ENCODE data around the gene GSK3B.

DNA sequence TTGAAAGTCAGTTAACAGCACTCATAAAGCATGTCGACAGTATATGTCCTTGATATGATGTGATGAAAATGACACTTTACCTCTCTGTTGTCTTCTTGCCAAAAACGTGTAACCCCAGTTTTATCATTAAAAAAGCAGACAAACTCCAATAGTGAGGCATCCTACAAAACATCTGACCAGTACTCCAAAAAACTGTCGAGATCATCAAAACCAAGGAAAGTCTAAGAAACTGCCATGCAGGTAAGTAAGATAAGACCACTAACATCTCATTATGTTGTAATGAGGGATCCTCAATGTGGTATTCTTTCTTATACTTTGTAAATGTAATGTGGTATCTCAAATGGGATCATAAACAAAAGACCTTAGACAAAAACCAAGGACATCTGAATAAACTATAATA, 160.0 kb downstream of the GSK3B start:
- TF ChIP-seq, protein P1, sequence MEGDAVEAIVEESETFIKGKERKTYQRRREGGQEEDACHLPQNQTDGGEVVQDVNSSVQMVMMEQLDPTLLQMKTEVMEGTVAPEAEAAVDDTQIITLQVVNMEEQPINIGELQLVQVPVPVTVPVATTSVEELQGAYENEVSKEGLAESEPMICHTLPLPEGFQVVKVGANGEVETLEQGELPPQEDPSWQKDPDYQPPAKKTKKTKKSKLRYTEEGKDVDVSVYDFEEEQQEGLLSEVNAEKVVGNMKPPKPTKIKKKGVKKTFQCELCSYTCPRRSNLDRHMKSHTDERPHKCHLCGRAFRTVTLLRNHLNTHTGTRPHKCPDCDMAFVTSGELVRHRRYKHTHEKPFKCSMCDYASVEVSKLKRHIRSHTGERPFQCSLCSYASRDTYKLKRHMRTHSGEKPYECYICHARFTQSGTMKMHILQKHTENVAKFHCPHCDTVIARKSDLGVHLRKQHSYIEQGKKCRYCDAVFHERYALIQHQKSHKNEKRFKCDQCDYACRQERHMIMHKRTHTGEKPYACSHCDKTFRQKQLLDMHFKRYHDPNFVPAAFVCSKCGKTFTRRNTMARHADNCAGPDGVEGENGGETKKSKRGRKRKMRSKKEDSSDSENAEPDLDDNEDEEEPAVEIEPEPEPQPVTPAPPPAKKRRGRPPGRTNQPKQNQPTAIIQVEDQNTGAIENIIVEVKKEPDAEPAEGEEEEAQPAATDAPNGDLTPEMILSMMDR (IDR thresholded peaks at IDR 0.05), result no peak
- no peak for TF ChIP-seq POLR2A (IDR thresholded peaks at IDR 0.05)

All from thyroid gland (tissue), 4 donors.